ENCODE measurements around the gene SLC8A3.

The SLC8A3 gene

DNA sequence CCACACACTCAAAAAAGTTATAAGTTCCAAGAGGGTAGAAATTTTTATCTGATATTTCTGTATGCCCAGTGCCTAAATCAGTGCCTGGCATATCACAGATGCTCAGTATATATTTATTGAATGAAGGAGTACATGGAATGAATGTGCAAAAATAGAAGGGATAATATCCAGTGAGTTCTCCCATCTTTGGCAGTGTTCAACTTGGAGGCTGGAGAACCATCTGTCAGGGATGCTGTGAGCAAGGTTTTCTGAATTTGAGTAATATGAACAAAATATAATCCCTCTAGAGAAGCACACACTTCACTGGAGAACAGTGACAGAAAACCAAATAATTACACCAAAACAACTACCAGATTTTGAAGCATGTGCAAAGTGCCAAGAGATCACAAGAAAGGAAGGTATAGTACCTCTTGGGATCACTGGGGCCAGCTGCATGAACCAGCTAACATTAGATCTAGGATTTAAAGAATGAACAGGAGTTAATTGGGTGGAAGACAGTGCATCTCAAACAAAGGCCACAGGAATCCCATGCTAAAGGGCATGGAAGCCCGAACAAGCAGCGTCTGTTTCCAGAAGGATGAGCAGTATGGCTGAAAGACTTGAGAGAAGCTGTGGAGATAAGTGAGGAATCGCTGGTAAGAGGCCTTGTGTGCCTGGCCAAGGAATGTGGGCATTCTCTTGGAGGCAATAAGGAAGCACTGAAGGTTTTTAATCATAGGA is 11.5 kb downstream of the SLC8A3 start:
- DNase-seq (ENCODE audit: low read depth in 2 of 2) = no peak

- DNase-seq (ENCODE audit: low read depth in 2 of 2) = no peak
Observed at GRCh38 chr14:70173569-70173968, 15.2 kb downstream of the SLC8A3 start.

- no peak for DNase-seq (ENCODE audit: low read depth in 2 of 2)
Observed at GRCh38 chr14:70171726-70172125, 17.0 kb downstream of the SLC8A3 start.

DNA sequence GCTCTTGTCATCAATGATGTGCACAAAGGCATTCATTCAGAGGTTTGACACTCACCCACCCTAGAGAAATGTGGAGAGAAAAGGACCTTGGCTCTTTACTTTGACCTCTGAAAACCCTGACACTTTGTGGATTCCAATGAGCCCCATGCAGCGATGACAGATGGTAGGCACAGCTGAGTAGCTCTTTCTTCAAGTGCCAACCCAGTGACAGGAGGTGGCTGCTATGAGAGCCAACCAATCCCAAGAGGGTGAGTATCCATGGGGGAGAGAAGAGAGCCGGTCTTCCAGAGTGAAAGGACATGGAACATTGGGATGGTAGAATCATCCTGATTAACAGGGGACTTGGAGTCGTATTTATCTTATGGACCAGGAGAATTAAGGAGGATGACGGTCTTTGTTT is 17.8 kb downstream of the SLC8A3 start:
- no peak for DNase-seq (ENCODE audit: low read depth in 2 of 2)

DNA sequence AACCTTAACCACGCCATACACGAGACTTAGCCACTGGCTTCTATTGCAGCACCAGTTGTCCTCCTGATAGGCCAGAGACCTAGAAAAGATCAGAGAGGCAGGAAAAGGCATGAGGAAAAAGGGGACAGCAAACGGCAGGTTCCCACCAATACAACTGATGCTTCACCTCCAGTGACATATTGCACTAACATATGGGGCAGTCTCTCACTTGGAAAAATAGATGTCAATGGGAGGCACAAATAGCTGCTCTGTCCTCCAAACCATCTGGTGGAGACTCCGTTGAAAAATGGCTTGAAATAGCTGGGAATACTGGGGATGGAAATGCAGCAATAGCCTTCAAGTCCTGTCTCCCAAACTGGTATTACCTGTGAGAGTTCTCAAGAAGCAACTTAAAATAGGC is 20.3 kb downstream of the SLC8A3 start:
- DNase-seq (ENCODE audit: low read depth in 2 of 2) = no peak

GRCh38 chr14:70166530-70167203 is 22.1 kb downstream of the SLC8A3 start:
- DNase-seq (ENCODE audit: low read depth in 2 of 2) = no peak

GRCh38 chr14:70162358-70162757 is 26.4 kb downstream of the SLC8A3 start:
- no peak for DNase-seq (ENCODE audit: low read depth in 2 of 2)

DNA sequence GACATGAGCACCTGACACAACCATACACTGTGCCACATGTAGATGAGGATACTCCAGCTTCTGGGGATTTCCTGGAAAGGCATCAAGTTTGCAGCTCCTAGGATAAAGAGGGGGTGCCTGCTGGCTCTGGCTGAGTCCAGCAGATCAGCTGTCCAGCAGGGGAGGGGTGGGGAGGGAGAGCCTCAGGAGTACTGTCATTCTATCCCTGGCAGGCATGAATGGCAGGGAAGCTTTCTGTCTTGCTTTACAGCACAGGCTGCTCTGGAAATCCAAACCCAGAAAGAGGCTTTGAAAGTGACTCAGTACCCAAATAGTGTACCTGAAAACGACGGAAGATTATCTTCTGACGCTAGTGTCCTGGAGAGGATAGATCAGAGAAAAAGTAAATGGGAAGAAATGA is 32.2 kb downstream of the SLC8A3 start:
- no peak for DNase-seq (ENCODE audit: low read depth in 2 of 2)

DNA sequence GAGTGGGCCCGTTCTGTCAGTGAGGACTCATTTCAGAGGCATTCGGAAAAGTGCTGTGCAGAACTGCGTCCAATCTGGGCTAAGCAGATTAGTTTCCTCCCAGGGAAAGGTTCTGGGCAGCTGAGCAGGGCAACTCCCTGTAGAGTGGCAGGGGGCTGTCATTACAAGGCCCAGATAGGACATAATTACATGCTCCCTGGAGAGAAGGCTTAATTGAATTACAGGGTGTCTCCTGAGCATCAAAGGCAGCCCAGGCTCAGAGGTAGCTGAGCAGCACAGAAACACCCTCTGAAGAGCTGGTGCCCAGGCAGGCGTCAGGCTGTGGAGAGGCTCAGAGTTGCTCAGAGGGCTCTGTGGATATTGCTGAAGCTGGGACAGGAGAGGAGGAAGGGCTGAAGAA is 36.0 kb downstream of the SLC8A3 start:
- no peak for DNase-seq (ENCODE audit: low read depth in 2 of 2)

- no peak for DNase-seq (ENCODE audit: low read depth in 2 of 2)
Observed at GRCh38 chr14:70152081-70152480, 36.7 kb downstream of the SLC8A3 start.

DNA sequence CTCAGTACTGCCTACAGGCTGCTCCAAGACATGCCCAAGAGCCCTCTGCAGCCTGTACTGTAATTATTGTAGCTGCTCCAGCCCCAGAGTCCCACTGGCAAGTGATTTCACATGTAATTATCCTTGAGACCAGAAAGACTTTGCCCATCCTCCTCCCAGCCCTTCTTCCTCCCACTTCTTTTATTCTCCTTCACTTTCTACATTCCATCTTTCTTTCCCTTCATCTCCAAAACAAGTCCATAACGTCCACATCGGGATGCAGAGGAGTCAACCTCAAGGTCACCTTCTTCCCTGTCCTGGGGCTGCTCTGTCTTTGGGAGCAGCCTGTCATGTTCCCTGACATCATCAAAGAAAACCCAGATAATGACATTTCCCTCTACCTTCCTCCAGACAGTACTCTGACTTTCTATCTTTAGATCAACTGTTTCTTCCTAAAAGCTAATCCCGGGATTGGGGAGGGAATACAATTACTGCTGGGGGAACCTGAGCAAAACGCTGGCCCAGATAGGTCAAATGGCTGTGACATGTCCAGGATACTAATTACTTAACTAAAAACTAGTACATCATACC is 39.1 kb downstream of the SLC8A3 start:
- DNase-seq (ENCODE audit: low read depth in 2 of 2) = no peak

DNA sequence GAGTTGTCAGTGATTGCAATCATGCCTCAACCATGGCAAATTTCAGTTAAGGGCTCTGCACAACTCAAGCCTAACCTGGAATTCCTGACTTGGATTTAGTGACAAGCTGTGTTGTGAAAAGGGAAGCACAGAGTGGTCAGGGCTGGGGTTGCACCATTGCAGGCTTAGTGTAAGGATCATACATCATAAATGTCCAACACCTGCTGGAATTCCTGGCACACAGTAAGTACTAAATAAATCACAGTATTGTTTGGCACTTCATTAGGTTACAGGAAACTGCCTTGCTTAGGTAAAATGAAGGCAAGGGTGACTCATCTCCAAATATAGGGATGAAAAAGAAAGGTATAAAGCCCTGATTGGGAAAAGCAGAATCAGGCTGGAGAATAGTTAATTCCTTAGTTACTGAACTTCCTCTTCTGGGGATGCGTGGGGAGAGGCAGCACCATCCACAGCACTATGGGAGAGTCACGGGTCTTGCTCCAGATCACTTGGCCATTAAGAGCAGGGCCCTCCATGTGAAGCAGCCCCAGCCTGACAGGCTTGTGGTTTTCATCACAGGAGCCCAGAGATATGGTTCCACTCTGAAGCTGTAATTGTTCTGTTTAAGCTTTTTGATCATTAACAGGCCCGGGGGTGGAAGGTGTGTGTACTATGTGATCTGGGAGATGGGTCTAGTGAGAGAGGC is 39.7 kb downstream of the SLC8A3 start:
- DNase-seq (ENCODE audit: low read depth in 2 of 2) = no peak

- DNase-seq (ENCODE audit: low read depth in 2 of 2) = no peak
Observed at GRCh38 chr14:70148351-70148750, 40.4 kb downstream of the SLC8A3 start.

GRCh38 chr14:70144046-70144445 is 44.7 kb downstream of the SLC8A3 start:
- DNase-seq (ENCODE audit: low read depth in 2 of 2) = no peak

- no peak for DNase-seq (ENCODE audit: low read depth in 2 of 2)
Observed at GRCh38 chr14:70143306-70143705, 45.4 kb downstream of the SLC8A3 start.

DNA sequence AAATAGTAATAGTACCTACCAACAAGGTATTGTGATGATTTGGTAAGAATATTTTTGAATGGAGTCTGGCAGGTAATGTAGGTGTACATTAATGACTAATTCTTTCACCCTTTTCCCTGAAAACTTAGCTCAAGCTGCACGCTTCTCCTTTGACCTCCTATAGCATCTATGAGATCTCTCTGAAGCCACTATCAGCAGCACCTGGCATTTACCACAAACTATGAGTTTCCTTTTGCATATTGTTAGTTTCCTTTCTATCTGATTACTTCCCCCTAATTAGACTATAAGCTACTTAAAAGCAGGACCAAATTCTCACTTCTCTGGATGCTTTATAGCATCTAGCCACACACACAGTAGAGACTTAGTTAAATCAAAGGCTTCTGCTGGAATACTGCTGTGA is 48.1 kb downstream of the SLC8A3 start:
- no peak for DNase-seq (ENCODE audit: low read depth in 2 of 2)

- no peak for DNase-seq (ENCODE audit: low read depth in 2 of 2)
Observed at GRCh38 chr14:70139384-70139783, 49.4 kb downstream of the SLC8A3 start.

GRCh38 chr14:70137788-70138187 is 51.0 kb downstream of the SLC8A3 start:
- DNase-seq (ENCODE audit: low read depth in 2 of 2) = no peak

GRCh38 chr14:70133461-70133860 is 55.3 kb downstream of the SLC8A3 start:
- DNase-seq (ENCODE audit: low read depth in 2 of 2) = no peak

GRCh38 chr14:70130482-70130881 is 58.3 kb downstream of the SLC8A3 start:
- no peak for DNase-seq (ENCODE audit: low read depth in 2 of 2)

DNA sequence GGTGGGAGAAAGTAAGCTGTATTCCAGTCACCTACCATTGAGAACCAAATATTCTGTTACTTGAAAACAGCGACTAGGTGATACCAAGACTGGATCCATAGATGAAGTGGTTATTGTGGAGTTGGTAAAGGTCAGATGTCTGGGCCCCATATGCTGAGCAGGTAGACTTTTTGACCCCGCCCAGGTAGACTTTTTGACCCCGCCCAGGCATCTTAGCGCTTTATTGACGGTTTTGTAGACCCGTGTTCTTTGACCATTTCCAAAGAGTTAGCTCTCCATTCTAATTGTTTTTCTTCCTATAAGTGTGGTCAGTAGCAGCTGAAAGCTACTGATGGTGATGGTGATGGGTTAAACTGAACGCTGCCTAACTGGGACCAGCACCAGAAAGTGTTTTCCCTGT is 61.6 kb downstream of the SLC8A3 start:
- DNase-seq (ENCODE audit: low read depth in 2 of 2) = no peak

GRCh38 chr14:70123796-70124195 is 65.0 kb downstream of the SLC8A3 start:
- no peak for DNase-seq (ENCODE audit: low read depth in 2 of 2)

DNA sequence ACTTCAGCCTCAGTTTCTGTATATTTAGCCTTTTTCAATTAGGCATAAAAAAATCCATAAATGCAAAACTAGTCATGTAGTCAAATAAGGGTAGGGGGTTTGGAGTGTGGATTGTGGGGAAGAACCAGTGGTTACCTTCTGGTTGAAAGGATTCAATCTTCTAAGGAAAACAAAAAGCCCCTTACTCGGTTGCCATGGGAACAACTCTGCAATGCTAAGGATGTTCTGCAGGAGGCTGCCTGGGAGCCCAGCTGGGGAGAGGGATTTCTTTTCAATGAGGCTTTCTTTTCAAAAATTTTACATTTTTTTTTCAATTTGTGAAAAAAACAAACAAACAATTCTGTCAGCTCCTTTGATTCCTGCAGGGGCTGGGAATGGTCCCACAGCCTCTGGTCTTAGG is 67.2 kb downstream of the SLC8A3 start:
- DNase-seq (ENCODE audit: low read depth in 2 of 2) = no peak

Measured in stimulated activated CD8-positive, alpha-beta memory T cell treated with anti-CD3 and anti-CD28 coated beads, Interleukin-15, amount 100 ng/mL, for 4 hours (primary cell).